Fibroblast of lung (primary cell): ENCODE data around the gene APMAP. TPM values are rescaled to one million over a fixed set of nuclear protein-coding genes. Genes with fewer than 3 reads are reported as not detected.

Source experiments
- DNase-seq, 2 donors: peaks; one replicate each; pipeline versions ENCODE4 v3.0.0 to v3.0.0-alpha.2; 2010; ENCODE audit warnings: low read depth in 2 of 2
- H2AFZ ChIP-seq: 2 replicates; pipeline ENCODE4 v1.5.1; 2012; ENCODE audit warnings: low read length, control low read depth, inconsistent platforms
- H3K27ac ChIP-seq: 2 replicates; pipeline ENCODE4 v1.5.1; 2011; ENCODE audit warnings: low read length, control low read depth; ENCODE audit not compliant: insufficient read depth
- H3K27me3 ChIP-seq: 2 replicates; pipeline ENCODE4 v1.5.1; 2011; ENCODE audit warnings: mild to moderate bottlenecking, low read length; ENCODE audit not compliant: control insufficient read depth, insufficient read depth
- H3K36me3 ChIP-seq: 2 replicates; pipeline ENCODE4 v1.5.1; 2011; ENCODE audit warnings: low read length; ENCODE audit not compliant: control insufficient read depth, insufficient read depth
- H3K4me1 ChIP-seq: 2 replicates; pipeline ENCODE4 v1.5.1; 2011; ENCODE audit warnings: low read length; ENCODE audit not compliant: control insufficient read depth, insufficient read depth; ENCODE audit errors: extremely low read depth
- H3K4me2 ChIP-seq: 2 replicates; pipeline ENCODE4 v1.5.1; 2011; ENCODE audit warnings: low read length, control low read depth; ENCODE audit not compliant: insufficient read depth; ENCODE audit errors: extremely low read depth
- H3K4me3 ChIP-seq, 4 experiments: fragments of 200-600 bp in 1 of 4; sonication (generic) in 1 of 4; replicated peaks in 1 of 4; 2 replicates each; pipeline ENCODE4 v1.5.1; 2011 to 2016; ENCODE audit warnings: low read length in 4 of 4, low read depth in 3 of 4, mild to moderate bottlenecking in 3 of 4, control low read depth in 2 of 4, inconsistent platforms in 1 of 4, mixed read lengths in 1 of 4; ENCODE audit not compliant: insufficient read depth in 1 of 4; ENCODE audit errors: control extremely low read depth in 1 of 4
- H3K79me2 ChIP-seq: 2 replicates; pipeline ENCODE4 v1.5.1; 2012; ENCODE audit warnings: mild to moderate bottlenecking, low read length, inconsistent platforms; ENCODE audit not compliant: control insufficient read depth, insufficient read depth
- H3K9ac ChIP-seq: 2 replicates; pipeline ENCODE4 v1.5.1; 2011; ENCODE audit warnings: mild to moderate bottlenecking, low read length, control low read depth; ENCODE audit not compliant: insufficient read depth
- H3K9me3 ChIP-seq: 2 replicates; pipeline ENCODE4 v1.5.1; 2012; ENCODE audit warnings: low read depth, low read length; ENCODE audit not compliant: control insufficient read depth, insufficient read depth
- H4K20me1 ChIP-seq: 2 replicates; pipeline ENCODE4 v1.5.1; 2011; ENCODE audit warnings: low read length; ENCODE audit not compliant: control insufficient read depth, insufficient read depth; ENCODE audit errors: extremely low read depth
- EZH2 ChIP-seq: IDR thresholded peaks from 2 replicates; pipeline ENCODE4 v1.5.1; 2012; ENCODE audit warnings: low read length, control low read depth, mild to moderate bottlenecking; ENCODE audit errors: missing control alignments
- polyA plus RNA-seq, 2 donors: library from polyadenylated mRNA; depleted of rRNA in 1 of 2; stranded (reverse) in 1 of 2; unstranded in 1 of 2; fragments of >200 nt; gene quantifications; 2 replicates each; pipeline ENCODE4 v1.2.1, GENCODE V29; 2011 to 2012; ENCODE audit warnings: missing spikeins in 1 of 2
- total RNA-seq: library from RNA; depleted of rRNA; stranded (reverse); fragments of >200 nt; gene quantifications from 2 replicates; pipeline ENCODE4 v1.2.1, GENCODE V29; 2014
- TF ChIP-seq, protein P1 (sequence below), 2 donors: IDR thresholded peaks in 1 of 2; conservative IDR thresholded peaks in 1 of 2; 1 replicate in 1 of 2; 2 replicates in 1 of 2; pipeline ENCODE4 v1.5.1; 2011 to 2012; ENCODE audit warnings: low read length in 2 of 2, control low read depth in 1 of 2, inconsistent platforms in 1 of 2, low read depth in 1 of 2, mild to moderate bottlenecking in 1 of 2

The APMAP gene
- total and polyA plus RNA-seq, 2 donors (not counting 1 experiment from before 2014, with no cell fraction given): 72.5 to 104 TPM

DNA sequence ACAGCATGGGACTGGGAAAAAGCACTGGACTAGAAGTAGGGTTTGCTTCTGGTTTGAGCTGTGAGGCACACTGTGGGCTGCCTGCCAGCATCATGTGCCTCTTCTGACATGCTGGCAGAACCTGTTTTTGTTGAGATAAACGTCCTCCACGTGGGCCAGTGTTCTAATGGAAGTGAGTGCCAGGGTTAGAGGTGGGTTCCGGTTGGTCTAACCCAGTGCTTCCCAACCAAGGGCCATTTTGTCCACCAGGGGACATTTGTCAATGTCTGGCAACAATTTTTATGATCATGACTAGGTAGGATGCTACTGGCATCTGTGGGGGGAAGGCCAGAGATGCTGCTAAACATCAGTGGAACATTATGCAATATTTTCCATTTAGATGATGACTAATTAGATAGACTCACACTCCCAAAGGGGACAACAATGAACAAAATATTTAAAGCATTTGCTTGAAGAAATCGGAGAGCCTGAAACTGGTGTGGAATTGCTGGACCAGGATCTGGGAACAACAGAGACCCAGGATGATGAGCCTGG, 7.8 kb upstream of the APMAP start:
- Histone ChIP-seq H3K79me2 (no peaks in the 10 kb centered on the region), H3K27ac (no peak overlapping the region), H3K4me2 (no peak overlapping the region), H3K9me3 (no peaks in the 10 kb centered on the region), H2AFZ (no peak overlapping the region), H4K20me1 (no peaks in the 10 kb centered on the region), H3K9ac (no peak overlapping the region), H3K27me3 (peaks cover 14% of the 10 kb centered on the region), H3K4me1 (peaks cover 4% of the 10 kb centered on the region), H3K36me3 (no peaks in the 10 kb centered on the region), H3K4me3 (no peak overlapping the region)
- DNase-seq: peak; percentile 25 to 75
- TF ChIP-seq EZH2: no peak
- TF ChIP-seq, protein P1, sequence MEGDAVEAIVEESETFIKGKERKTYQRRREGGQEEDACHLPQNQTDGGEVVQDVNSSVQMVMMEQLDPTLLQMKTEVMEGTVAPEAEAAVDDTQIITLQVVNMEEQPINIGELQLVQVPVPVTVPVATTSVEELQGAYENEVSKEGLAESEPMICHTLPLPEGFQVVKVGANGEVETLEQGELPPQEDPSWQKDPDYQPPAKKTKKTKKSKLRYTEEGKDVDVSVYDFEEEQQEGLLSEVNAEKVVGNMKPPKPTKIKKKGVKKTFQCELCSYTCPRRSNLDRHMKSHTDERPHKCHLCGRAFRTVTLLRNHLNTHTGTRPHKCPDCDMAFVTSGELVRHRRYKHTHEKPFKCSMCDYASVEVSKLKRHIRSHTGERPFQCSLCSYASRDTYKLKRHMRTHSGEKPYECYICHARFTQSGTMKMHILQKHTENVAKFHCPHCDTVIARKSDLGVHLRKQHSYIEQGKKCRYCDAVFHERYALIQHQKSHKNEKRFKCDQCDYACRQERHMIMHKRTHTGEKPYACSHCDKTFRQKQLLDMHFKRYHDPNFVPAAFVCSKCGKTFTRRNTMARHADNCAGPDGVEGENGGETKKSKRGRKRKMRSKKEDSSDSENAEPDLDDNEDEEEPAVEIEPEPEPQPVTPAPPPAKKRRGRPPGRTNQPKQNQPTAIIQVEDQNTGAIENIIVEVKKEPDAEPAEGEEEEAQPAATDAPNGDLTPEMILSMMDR (conservative IDR thresholded peaks at IDR 0.05 in 1 of 2, IDR thresholded peaks at IDR 0.05 in 1 of 2; ENCODE audit: low read depth in 1 of 2, low read length in 2 of 2): peak in 1 of 2 donors; percentile 4

DNA sequence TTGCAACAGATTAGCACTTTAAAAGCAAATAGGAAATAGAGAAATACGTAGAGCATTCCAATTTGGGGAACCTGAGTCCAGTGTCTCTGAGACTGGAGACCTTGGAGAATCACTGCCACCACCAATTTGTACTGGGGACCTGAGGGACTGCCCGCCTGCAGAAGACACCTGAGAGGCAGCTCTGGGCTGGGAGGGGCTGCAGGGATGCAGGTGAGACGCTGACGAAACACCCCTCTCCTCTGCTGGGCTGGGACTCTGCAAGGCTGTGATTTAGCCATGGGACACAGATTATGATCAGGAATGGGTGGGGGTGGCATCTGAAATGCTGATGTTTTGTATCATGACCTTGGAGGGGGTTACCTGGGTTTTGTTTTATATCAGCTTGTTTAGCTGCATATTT, 7.0 kb upstream of the APMAP start:
- Histone ChIP-seq H3K27me3 (peaks cover 14% of the 10 kb centered on the region), H3K9ac (no peak overlapping the region), H4K20me1 (no peaks in the 10 kb centered on the region), H3K9me3 (no peaks in the 10 kb centered on the region), H3K4me2 (no peak overlapping the region), H3K36me3 (no peaks in the 10 kb centered on the region), H3K79me2 (no peaks in the 10 kb centered on the region), H3K4me1 (peaks cover 4% of the 10 kb centered on the region), H3K4me3 (no peak overlapping the region), H2AFZ (no peak overlapping the region), H3K27ac (no peak overlapping the region)
- no peak for TF ChIP-seq EZH2
- TF ChIP-seq, protein P1 (conservative IDR thresholded peaks at IDR 0.05 in 1 of 2, IDR thresholded peaks at IDR 0.05 in 1 of 2; ENCODE audit: low read depth in 1 of 2, low read length in 2 of 2): no peak
- no peak for DNase-seq

DNA sequence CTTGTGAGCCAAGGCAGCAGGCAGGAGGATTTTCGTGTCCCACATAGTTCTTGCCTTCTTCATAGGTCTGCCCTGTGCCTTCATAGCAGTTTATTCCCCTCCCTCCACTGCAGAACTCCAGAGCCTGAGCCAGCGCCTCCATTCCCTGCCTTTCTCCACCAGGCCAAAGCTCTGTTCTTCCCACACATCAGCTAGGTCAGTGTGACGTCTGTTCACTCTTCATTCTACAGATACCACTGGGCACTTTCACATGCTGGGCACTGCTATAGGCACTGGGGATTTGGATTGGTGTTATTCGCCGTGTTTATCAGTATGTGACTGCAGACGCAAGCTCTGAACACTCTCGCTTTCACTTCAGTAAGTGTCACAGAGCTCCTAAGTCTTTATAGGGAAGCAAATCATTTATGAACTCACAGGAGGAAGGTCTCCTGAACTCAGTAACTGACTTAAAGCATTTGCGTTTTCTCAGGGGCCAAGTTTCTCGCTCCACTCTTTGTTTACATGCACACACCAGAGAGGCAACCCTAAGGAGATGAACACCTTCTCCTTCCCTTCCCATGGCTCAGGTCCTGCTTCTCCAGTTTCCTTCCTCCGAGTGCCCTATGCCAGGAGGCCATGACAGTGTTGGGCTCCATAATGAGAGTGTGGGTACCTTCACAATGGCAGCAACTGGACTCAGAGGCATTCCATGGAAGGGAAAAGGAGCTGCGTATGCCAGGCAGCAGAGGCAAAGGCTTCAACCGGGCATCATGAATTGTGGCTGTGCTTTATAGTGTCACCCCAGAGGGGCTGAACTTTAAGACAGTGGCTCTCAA, 6.3 kb upstream of the APMAP start:
- Histone ChIP-seq H3K36me3 (no peaks in the 10 kb centered on the region), H3K4me3 (no peak overlapping the region), H2AFZ (no peak overlapping the region), H3K79me2 (no peaks in the 10 kb centered on the region), H3K27me3 (peaks cover 14% of the 10 kb centered on the region), H3K4me2 (no peak overlapping the region), H3K27ac (no peak overlapping the region), H3K9ac (no peak overlapping the region), H4K20me1 (no peaks in the 10 kb centered on the region), H3K9me3 (no peaks in the 10 kb centered on the region), H3K4me1 (peaks cover 4% of the 10 kb centered on the region)
- no peak for DNase-seq
- TF ChIP-seq, protein P1 (conservative IDR thresholded peaks at IDR 0.05 in 1 of 2, IDR thresholded peaks at IDR 0.05 in 1 of 2; ENCODE audit: low read depth in 1 of 2, low read length in 2 of 2): no peak
- no peak for TF ChIP-seq EZH2
